NT2/D1 (cell line): ENCODE results near the gene SLC52A3.

Experiments used
- SUZ12 ChIP-seq: IDR thresholded peaks from 2 replicates; pipeline ENCODE4 v1.6.1; 2011; ENCODE audit not compliant: insufficient read length, insufficient read depth; ENCODE audit errors: extremely low read depth
- YY1 ChIP-seq: IDR thresholded peaks from 2 replicates; pipeline ENCODE4 v1.6.1; 2011; ENCODE audit not compliant: insufficient read length, insufficient read depth
- ZNF274 ChIP-seq: IDR thresholded peaks from 2 replicates; pipeline ENCODE4 v1.6.1; 2011; ENCODE audit warnings: mild to moderate bottlenecking, low read depth, low read length

GRCh38 chr20:792248-792647, 23.9 kb upstream of the SLC52A3 start:
- no peak for TF ChIP-seq SUZ12
- TF ChIP-seq ZNF274 = no peak
- no peak for TF ChIP-seq YY1
